ENCODE data around the gene CYBA.

Gene CYBA

DNA sequence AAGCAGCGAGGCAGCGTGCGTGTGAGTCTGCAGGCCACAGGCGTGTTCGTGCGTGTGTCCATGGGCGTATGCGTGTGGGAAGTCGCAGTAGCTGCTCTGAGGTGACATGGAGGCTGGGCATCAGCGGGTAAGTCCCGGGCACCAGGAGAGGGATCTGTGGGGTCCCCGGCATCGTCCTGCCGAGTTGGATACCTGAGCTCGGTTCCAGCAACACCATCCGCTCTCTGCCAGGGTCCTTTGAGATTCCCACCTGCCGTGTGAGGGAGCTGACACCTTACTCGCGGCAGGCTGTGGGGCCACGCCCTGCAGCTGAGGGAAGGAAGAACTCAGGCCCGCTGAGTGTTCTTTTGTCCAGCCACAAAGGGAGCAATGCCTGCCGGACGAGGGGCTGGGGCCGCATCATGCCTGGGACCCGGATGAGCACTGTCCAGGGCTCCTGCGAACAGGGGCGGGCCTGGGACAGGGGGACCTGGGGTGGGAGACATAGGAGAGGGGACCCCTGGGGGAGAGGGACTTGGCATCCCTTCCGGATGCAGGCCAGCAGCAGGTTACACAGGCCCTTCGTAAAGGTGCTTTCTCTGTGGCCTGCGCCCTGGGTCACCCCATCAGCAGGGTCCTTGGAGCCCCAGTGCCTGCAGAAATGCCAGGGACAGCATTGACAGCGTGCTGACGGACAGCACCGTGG is 40.4 kb upstream of the CYBA start:
- H3K27me3 Mint-ChIP-seq (ENCODE audit: low read depth): no peaks in the 10 kb centered on the region
- DNase-seq (ENCODE audit: low spot score): no peak
- peak overlapping the region; percentile 72 for H3K27ac Mint-ChIP-seq
- H3K36me3 Mint-ChIP-seq (ENCODE audit: low read depth): peaks cover 2% of the 10 kb centered on the region
- peaks cover 26% of the 10 kb centered on the region for H3K4me1 Mint-ChIP-seq (ENCODE audit: low read depth)
- no peaks in the 10 kb centered on the region for H3K9me3 Mint-ChIP-seq
- H3K4me3 Mint-ChIP-seq: peak overlapping the region; percentile 71

DNA sequence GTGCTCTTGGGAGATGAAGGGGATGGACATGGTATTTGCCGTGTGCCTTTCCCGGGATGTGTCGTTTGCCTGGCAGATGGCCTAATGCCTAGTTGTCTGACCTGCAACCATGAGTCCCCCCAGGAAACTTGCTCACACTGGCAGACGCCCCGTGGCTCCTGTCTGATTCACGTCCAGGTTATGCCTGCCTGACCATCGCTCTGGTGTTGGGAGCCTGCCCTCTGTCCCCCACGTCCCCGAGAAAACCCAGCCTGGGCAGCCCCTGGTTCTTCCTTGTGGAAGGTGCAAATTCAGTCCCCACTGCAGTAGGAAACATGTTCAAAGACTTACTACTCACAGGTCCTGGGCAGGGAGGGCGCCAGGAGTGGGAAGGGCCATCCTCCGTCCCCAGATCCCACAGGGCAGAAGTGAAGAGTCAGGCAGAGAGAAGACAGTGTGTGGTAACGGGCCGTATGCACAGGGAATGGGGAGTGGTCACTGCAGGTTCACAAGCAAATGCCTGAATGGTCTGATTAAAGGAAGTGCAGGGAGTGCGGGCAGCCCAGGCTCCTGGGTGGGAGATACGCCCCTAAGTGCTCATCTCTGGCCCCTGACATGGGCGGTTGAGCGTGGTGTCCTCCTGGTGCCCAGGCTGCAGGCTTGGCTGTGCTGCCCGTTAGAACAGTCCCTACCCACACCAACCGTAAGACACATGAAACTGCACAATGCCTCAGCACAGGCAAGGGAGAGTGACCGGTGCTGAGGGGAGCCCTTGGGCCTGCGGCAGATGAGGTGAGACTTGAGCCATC is 39.7 kb upstream of the CYBA start:
- Mint-ChIP-seq H3K27ac (peak overlapping the region; percentile 72), H3K9me3 (no peaks in the 10 kb centered on the region), H3K36me3 (ENCODE audit: low read depth) (peaks cover 2% of the 10 kb centered on the region)

DNA sequence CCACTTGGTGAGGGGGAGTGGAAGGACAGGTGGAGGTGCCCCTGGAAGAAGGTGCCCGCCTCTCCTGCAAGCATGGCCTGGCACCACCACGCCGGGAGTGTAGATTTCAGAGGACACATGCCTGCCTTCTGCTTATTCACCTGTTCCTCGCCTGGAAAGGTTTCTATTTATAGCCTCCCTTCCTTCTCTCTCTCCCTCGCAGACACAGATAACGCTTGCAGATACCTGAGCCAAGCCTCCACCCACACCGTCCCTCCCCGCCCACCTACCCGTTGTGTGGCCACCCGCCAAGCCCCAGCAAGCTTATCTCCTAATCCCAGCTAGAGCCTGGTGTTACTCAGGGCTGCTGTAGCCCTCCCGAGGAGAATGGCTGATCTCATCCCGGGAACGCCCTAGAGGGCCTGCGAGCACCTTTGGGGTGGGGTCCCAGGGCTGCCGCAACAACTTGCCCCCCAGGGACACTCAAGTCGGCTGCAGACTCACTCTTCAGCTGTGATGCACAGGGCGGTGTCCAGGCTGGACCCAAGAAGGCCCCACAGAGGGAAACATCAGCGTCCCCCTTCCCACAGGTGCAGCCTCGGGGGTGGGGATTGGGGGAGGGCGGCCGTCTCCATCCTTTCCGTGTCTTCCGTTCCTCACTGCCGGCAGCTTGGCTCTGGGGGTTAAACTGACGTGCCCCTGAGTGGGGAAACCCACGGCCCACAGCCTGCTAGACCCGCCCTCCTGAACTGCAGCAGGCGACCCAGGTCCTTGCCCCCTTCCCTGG is 37.3 kb upstream of the CYBA start:
- Mint-ChIP-seq H3K9me3 (no peaks in the 10 kb centered on the region), H3K4me1 (ENCODE audit: low read depth) (peaks cover 30% of the 10 kb centered on the region), H3K4me3 (no peak overlapping the region), H3K36me3 (ENCODE audit: low read depth) (no peaks in the 10 kb centered on the region), H3K27me3 (ENCODE audit: low read depth) (no peaks in the 10 kb centered on the region), H3K27ac (no peak overlapping the region)
- no peak for DNase-seq (ENCODE audit: low spot score)

More for the DNA sequence above, 39.7 kb upstream of the CYBA start:
- no peak for DNase-seq (ENCODE audit: low spot score)
- H3K4me3 Mint-ChIP-seq: peak overlapping the region; percentile 16
- H3K4me1 Mint-ChIP-seq (ENCODE audit: low read depth): peaks cover 26% of the 10 kb centered on the region
- H3K27me3 Mint-ChIP-seq (ENCODE audit: low read depth): no peaks in the 10 kb centered on the region

DNA sequence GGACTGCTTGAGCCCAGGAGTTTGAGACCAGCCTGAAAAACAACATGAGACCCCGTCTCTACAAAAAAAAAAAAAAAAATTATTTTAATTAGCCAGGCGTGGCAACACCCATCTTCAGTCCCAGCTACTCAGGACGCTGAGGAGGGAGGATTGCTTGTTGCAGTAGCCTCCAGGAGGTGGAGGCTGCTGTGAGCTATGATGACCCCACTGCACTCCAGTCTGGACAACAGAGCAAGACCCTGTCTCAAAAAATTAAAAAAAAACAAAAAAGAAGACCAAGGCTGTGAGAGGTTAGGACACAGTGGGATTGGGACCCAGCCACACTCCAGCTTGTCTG is 36.8 kb upstream of the CYBA start:
- Mint-ChIP-seq H3K4me3 (no peak overlapping the region), H3K9me3 (no peaks in the 10 kb centered on the region), H3K4me1 (ENCODE audit: low read depth) (peaks cover 25% of the 10 kb centered on the region), H3K27ac (no peak overlapping the region), H3K27me3 (ENCODE audit: low read depth) (no peaks in the 10 kb centered on the region), H3K36me3 (ENCODE audit: low read depth) (no peaks in the 10 kb centered on the region)
- no peak for DNase-seq (ENCODE audit: low spot score)

DNA sequence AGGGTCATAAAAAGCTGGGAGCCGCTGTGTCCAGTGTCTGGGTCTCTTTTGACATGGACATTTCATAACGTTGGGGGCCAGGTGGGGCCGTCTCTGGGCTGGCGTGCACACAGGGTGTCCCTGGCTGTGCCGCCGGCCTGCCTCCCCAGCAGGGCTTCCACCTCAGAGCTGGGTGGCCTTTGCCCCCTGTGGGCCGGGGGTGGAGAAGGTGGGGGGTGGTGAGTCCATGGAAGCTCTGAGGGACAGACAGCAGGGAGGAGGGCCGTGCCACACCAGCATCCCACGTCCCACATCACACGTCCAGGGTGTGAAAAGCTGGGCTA is 36.4 kb upstream of the CYBA start:
- Mint-ChIP-seq H3K4me1 (ENCODE audit: low read depth) (peaks cover 25% of the 10 kb centered on the region), H3K9me3 (no peaks in the 10 kb centered on the region), H3K36me3 (ENCODE audit: low read depth) (peaks cover 1% of the 10 kb centered on the region), H3K27ac (no peak overlapping the region), H3K27me3 (ENCODE audit: low read depth) (no peaks in the 10 kb centered on the region), H3K4me3 (peak overlapping the region; percentile 27)
- no peak for DNase-seq (ENCODE audit: low spot score)

DNA sequence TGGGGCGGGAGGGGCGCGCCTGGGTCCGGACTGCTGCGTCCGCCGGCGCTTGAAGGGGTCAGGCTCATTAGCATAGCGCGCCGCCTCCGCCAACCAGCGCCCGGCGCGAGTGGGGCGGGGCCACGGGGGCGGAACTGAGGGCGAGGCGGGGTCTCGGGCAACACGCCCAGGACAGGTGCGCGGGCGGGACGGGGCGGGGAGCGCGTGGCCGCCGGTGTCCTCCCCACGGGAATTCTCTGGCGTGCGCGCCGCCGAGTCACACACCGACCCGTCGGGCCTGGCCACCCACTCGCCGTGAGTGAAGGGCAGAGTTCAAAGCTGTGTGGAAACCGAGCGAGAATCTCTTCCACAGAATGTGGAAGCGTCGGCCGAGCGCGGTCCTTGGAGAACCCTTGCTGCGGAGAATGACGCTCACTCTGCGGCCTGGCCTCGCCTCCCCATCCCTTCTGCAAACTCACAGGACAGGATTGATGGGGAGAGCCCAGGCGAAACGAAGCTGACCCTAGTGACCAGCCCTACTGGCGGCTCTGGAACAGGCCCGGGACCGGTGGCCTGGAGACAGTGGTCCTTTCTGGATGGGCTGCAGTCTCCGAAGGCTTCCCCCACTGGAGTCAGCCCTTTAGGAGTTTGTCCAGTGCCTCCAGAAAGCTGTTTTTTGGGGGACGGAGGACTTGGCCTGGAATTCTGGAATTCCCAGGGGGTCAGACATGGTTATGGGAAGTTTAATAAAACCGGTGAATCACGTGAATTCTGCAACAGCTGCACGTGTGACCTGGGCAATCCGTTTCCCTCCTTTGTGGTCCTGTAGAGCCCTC is 35.8 kb upstream of the CYBA start, which contains the start of gene SNAI3:
TSS of gene SNAI3 (minus strand) at position 69 of the 815 bp plus-strand sequence. CDS start 101 bp downstream, outside the sequence.
- Mint-ChIP-seq H3K9me3 (no peaks in the 10 kb centered on the region), H3K4me1 (ENCODE audit: low read depth) (peaks cover 26% of the 10 kb centered on the region), H3K36me3 (ENCODE audit: low read depth) (peaks cover 2% of the 10 kb centered on the region), H3K4me3 (peak within 1 kb of the TSS; percentile 77), H3K27me3 (ENCODE audit: low read depth) (no peaks in the 10 kb centered on the region), H3K27ac (no peak within 1 kb of the TSS)
- DNase-seq (ENCODE audit: low spot score): peak; percentile 90

DNA sequence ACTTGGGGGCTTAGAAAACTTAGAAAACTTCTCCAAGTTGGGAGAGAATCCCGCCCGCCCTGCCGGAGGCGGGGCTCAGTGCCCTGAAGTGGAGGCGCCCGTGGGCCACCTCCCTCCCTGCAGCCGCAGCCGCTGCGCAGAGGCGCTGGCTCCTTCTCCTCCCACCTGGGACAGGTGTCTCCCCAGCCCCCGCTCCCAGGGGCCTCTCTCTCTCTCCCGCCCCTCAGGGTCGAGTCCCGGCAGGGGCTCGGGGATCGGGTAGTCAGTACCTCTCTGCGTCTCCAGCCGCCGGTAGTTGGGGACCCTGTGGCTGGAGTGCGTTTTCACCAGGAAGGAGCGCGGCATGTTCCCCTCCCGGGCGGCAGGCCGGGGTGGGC is 35.2 kb upstream of the CYBA start:
- Mint-ChIP-seq H3K36me3 (ENCODE audit: low read depth) (peaks cover 3% of the 10 kb centered on the region), H3K4me1 (ENCODE audit: low read depth) (peaks cover 28% of the 10 kb centered on the region), H3K27me3 (ENCODE audit: low read depth) (no peaks in the 10 kb centered on the region), H3K9me3 (no peaks in the 10 kb centered on the region), H3K27ac (no peak overlapping the region), H3K4me3 (peak overlapping the region; percentile 77)
- no peak for DNase-seq (ENCODE audit: low spot score)

DNA sequence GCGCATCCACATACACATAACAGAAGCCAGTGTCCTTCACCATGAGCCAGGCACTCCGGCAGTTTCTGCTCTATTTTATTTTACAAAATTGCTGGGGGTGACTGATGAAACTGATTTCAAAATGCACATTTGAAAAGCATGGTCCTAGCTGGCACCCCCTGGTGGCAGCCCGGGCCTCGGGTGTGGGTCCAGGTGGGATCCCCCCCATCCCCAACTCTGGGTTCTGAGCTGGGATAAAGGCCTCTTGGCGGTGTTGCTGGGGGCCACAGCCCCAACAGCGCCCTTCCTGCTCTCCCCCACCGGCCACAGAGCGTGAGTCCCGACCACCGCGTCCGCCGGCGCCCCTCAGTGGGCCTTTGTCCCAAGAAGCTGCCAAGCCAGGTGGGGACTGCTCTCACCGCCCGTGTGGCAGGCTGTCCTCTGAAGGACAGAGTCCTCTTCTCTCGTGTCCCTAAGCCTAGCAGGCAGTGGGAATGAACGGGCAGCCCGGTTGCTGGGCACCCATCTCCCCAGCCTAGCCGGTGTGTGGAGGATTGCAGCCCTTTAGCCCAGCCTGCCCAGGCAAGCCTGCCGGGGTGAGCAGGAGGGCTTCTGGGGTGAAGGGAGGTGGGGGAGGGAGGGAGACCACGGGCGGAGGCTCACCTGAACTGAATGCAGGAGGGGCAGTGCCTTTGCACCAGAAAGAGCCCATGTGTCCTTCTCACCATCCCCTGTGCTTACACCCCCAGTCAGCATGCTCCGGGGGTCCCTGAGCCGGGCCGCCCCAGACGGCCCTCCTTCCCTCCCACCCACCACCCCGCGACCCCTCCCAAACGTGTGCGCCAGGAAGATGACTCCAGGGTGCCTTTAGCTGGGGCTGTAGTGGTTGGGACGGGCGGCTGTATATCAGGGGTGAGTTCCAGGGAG is 34.6 kb upstream of the CYBA start:
- H3K4me1 Mint-ChIP-seq (ENCODE audit: low read depth): peaks cover 26% of the 10 kb centered on the region
- H3K36me3 Mint-ChIP-seq (ENCODE audit: low read depth): peaks cover 7% of the 10 kb centered on the region
- no peak for DNase-seq (ENCODE audit: low spot score)
- H3K27ac Mint-ChIP-seq: no peak overlapping the region
- no peaks in the 10 kb centered on the region for H3K9me3 Mint-ChIP-seq
- H3K4me3 Mint-ChIP-seq: peak overlapping the region; percentile 77
- H3K27me3 Mint-ChIP-seq (ENCODE audit: low read depth): no peaks in the 10 kb centered on the region

DNA sequence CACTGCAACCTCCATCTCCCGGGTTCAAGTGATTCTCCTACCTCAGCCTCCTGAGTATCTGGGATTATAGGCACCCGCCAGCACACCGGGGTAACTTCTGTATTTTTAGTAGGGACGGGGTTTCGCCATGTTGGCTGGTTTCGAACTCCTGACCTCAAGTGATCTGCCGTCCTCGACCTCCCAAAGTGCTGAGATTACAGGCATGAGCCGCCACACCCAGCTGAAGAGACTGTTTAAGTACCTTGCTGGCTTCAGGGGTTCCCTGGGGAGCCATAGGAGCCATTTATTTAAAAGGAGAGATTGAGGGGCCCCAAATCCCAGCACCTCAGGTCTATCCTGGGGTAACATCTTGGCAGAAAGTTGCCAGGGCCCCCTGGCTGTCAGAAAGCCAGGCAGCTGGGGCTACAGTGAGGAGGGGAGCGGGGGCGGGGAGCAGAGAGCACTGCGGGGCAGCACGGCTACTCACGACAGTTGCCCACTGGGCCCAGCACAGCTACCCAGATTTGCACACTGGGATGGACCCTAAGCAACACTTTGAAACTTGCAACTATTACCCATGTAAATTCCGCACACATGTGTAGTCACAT is 33.8 kb upstream of the CYBA start:
- Mint-ChIP-seq H3K27me3 (ENCODE audit: low read depth) (no peaks in the 10 kb centered on the region), H3K4me3 (peak overlapping the region; percentile 77), H3K4me1 (ENCODE audit: low read depth) (peaks cover 24% of the 10 kb centered on the region), H3K27ac (no peak overlapping the region), H3K9me3 (no peaks in the 10 kb centered on the region), H3K36me3 (ENCODE audit: low read depth) (peaks cover 7% of the 10 kb centered on the region)
- DNase-seq (ENCODE audit: low spot score): no peak

DNA sequence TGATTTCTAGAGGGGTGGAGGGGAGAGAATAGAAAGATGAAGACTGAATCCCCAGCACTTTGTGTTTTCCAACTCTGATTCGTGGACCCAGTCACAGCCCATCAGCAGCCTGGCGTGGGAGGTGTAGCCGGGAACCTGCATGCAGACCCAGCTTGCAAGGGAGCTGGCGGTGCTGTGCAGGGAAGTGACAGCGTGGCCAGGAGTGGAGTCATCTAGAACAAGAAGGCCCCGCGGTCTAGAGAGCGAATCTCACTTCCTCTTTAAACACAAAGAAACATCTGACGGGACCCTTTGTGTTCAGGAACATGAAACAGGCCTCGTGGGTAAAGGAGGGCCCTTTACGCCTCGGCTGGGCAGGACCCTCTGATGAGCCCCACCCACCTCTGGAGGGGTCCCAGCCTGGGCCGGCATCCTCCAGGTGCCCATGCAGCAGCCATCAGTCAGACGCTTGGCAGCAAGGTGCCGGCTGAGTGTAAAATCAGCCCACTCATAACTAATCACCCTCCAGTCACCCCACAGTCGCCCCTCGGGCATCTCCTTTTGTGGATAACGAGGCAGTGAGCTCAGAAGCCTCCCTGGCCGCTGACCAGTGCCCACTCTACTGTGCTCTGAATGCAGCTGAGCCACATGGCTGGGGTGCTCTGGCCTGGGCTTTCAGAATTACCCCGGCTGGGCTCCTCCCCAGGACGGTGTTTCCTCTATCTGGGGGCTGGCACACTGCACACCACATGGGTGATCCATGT is 31.0 kb upstream of the CYBA start:
- DNase-seq (ENCODE audit: low spot score): peak; percentile 67
- H3K27ac Mint-ChIP-seq: peak overlapping the region; percentile 86
- H3K27me3 Mint-ChIP-seq (ENCODE audit: low read depth): no peaks in the 10 kb centered on the region
- peaks cover 7% of the 10 kb centered on the region for H3K36me3 Mint-ChIP-seq (ENCODE audit: low read depth)
- peaks cover 20% of the 10 kb centered on the region for H3K4me1 Mint-ChIP-seq (ENCODE audit: low read depth)
- H3K9me3 Mint-ChIP-seq: no peaks in the 10 kb centered on the region
- peak overlapping the region; percentile 65 for H3K4me3 Mint-ChIP-seq

DNA sequence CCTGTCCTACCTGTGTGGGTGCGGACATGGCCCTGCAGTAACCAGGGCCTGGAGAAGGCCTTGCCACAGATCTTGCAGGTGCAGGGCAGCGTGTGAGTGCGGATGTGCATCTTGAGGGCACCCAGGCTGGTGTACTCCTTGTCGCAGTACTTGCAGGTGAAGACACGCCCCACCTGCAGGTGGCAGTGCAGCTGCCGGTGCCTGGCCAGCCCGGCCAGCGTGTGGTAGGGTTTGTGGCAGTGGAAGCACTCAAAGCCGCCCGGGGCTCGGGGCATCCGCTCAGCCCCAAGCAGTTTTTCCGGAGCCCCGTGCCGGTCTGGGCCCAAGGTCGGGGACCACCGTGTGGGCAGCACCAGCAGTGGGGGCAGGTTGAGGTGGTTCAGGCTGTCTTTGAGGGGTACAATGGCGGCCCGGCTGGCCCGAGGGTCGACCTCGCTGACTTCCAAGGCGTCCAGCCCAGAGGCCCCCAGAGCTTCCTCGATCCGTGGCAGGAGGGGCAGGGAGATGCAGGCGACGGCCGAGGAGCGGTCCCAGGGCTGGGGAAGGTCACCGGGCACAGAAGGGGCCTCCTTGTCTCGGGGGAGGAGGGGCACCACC is 30.3 kb upstream of the CYBA start:
- peak overlapping the region; percentile 65 for H3K4me3 Mint-ChIP-seq
- H3K36me3 Mint-ChIP-seq (ENCODE audit: low read depth): peaks cover 7% of the 10 kb centered on the region
- DNase-seq (ENCODE audit: low spot score): no peak
- H3K27me3 Mint-ChIP-seq (ENCODE audit: low read depth): no peaks in the 10 kb centered on the region
- no peaks in the 10 kb centered on the region for H3K9me3 Mint-ChIP-seq
- peaks cover 20% of the 10 kb centered on the region for H3K4me1 Mint-ChIP-seq (ENCODE audit: low read depth)
- peak overlapping the region; percentile 86 for H3K27ac Mint-ChIP-seq

DNA sequence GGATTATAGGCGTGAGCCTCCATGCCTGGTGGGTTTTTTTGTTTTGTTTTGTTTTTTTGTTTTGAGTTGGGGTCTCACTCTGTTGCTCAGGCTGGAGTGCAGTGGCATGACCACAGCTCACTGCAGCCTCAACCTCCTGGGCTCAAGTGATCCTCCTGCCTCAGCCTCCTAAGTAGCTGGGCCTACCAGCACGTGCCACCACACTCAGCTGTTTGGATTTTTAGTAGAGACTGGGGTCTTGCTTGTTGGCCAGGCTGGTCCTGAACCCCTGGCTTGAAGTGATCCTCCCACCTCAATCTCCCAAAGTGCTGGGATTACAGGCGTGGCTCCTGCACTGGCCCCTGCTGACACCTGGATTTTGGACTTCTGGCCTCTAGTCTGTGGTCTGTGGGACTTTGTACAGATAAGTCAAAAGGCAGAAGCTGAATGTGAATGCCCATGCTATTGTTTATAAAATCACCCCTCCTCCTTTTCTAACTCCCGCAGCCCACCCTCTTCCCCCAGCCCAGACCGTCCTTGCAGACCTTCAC is 29.8 kb upstream of the CYBA start:
- DNase-seq (ENCODE audit: low spot score): no peak
- Mint-ChIP-seq H3K9me3 (no peaks in the 10 kb centered on the region), H3K4me3 (no peak overlapping the region), H3K27ac (no peak overlapping the region), H3K36me3 (ENCODE audit: low read depth) (peaks cover 10% of the 10 kb centered on the region), H3K27me3 (ENCODE audit: low read depth) (no peaks in the 10 kb centered on the region), H3K4me1 (ENCODE audit: low read depth) (peaks cover 20% of the 10 kb centered on the region)
